Measurements from ENCODE around the gene KLHL12.

Gene KLHL12

GRCh38 chr1:202926581-202927491 is at the start of gene KLHL12:
Gene KLHL12, minus strand, starts transcription at chr1:202927234. Its CDS starts 2,072 bp downstream, at chr1:202925162.
- in situ Hi-C loops (cut with HindIII; ENCODE audit: low pct_ligation_motif_present, low sequenced_read_pairs) = no loop called here
- Histone ChIP-seq H3K4me3 (ENCODE audit: low read depth, low read length) (peak within 1 kb of the TSS; percentile 93), H3K27ac (peak within 1 kb of the TSS; percentile 82), H3K27me3 (replicated peaks) (no peaks in the 10 kb centered on the region), H3K36me3 (replicated peaks) (peaks cover 2% of the 10 kb centered on the region)
- peak; percentile 73 for TF ChIP-seq CTCF (IDR thresholded peaks at IDR 0.05; ENCODE audit: low read depth, low read length, missing control alignments)
- DNase-seq = peak; percentile 94

- Histone ChIP-seq H3K4me3 (ENCODE audit: low read depth, low read length) (no peak overlapping the region), H3K36me3 (replicated peaks) (no peaks in the 10 kb centered on the region), H3K27ac (no peak overlapping the region), H3K27me3 (replicated peaks) (peaks cover 14% of the 10 kb centered on the region)
- in situ Hi-C loops (cut with HindIII; ENCODE audit: low pct_ligation_motif_present, low sequenced_read_pairs) = no loop called here
- TF ChIP-seq CTCF (IDR thresholded peaks at IDR 0.05; ENCODE audit: low read depth, low read length, missing control alignments) = no peak
- no peak for DNase-seq
Observed at GRCh38 chr1:202976633-202977032, 49.6 kb upstream of the KLHL12 start.

- Histone ChIP-seq H3K27ac (no peak overlapping the region), H3K4me3 (ENCODE audit: low read depth, low read length) (no peak overlapping the region), H3K36me3 (replicated peaks) (no peaks in the 10 kb centered on the region), H3K27me3 (replicated peaks) (peaks cover 14% of the 10 kb centered on the region)
- DNase-seq = no peak
- in situ Hi-C loops (cut with HindIII; ENCODE audit: low pct_ligation_motif_present, low sequenced_read_pairs) = no loop called here
- TF ChIP-seq CTCF (IDR thresholded peaks at IDR 0.05; ENCODE audit: low read depth, low read length, missing control alignments) = no peak
Observed at GRCh38 chr1:202974856-202975255, 47.8 kb upstream of the KLHL12 start.

- H3K4me3 ChIP-seq (ENCODE audit: low read depth, low read length) = no peak overlapping the region
- TF ChIP-seq CTCF (IDR thresholded peaks at IDR 0.05; ENCODE audit: low read depth, low read length, missing control alignments) = no peak
- no peaks in the 10 kb centered on the region for H3K36me3 ChIP-seq (replicated peaks)
- DNase-seq = no peak
- H3K27me3 ChIP-seq (replicated peaks) = peaks cover 14% of the 10 kb centered on the region
- H3K27ac ChIP-seq = no peak overlapping the region
- in situ Hi-C loops (cut with HindIII; ENCODE audit: low pct_ligation_motif_present, low sequenced_read_pairs) = no loop called here
Observed at GRCh38 chr1:202972046-202972445, 45.0 kb upstream of the KLHL12 start.

GRCh38 chr1:202968895-202969295 is 41.9 kb upstream of the KLHL12 start:
- in situ Hi-C loops (cut with HindIII; ENCODE audit: low pct_ligation_motif_present, low sequenced_read_pairs) = no loop called here
- no peak overlapping the region for H3K4me3 ChIP-seq (ENCODE audit: low read depth, low read length)
- H3K27me3 ChIP-seq (replicated peaks) = peaks cover 7% of the 10 kb centered on the region
- TF ChIP-seq CTCF (IDR thresholded peaks at IDR 0.05; ENCODE audit: low read depth, low read length, missing control alignments) = peak; percentile 88
- H3K27ac ChIP-seq = no peak overlapping the region
- H3K36me3 ChIP-seq (replicated peaks) = peaks cover 3% of the 10 kb centered on the region
- DNase-seq = peak; percentile 64

Measured in brain microvascular endothelial cell (primary cell).